GM18870 (cell line): ENCODE results near the gene TRPV2.

Experiments
- ATAC-seq: cut with Tn5 transposase; IDR thresholded peaks from one replicate; pipeline ENCODE4 v1.9.1; 2021; ENCODE audit warnings: moderate library complexity; ENCODE audit not compliant: unreplicated experiment

The TRPV2 gene

DNA sequence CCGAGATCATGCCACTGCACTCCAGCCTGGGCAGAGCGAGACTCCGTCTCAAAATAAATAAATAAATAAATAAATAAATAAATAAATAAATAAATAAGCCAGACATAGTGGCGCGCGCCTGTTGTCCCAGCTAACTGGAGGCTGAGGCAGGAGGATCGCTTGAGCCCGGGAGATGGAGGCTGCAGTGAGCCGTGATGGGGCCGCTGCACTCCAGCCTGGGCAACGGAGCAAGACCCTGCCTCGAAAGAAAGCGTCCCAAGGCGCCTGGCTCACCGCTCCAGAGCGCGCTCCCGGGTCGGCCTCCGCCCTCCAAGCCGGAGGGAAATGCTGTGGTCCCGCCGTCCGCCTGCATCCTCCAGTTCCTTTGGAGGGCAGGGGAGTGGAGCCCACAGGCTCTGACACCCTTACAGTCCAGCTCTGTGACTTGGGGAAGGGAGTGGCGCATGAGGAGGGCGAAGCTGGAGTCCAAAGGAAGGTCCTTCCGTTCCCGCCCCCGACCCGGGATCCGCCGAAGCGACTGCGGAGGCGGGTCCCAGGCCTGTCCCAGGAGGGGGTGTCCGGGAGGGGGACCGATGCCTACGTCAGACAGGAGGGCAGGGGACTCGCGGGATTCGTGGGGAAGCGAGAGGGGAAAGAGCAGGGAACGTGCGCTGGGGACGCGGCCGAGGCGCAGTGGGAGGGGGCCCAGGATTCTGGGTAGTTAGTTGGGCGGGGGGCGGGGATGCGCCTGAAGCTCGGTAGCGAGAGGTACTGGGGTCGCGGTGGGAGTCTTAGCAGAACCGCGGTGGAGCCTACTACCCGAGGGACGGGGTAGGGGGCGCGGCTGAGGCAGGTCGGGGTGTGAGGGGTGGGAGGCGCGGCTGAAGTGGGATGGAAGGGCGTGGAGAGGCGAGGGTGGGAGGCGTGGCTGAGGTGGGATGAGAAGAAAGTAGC is 8.4 kb upstream of the TRPV2 start:
- ATAC-seq: no peak

- ATAC-seq: peak; percentile 89
These were observed 7.3 kb upstream of the TRPV2 start for GRCh38 chr17:16407911-16408588.

DNA sequence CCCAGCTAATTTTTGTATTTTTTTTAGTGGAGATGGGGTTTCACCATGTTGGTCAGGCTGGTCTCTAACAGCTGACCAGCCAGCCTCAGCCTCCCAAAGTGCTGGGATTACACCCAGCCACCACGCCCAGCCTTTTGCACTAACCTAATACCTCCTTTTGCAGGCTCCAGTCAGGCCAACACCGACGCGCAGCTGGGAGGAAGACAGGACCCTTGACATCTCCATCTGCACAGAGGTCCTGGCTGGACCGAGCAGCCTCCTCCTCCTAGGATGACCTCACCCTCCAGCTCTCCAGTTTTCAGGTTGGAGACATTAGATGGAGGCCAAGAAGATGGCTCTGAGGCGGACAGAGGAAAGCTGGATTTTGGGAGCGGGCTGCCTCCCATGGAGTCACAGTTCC is 2.0 kb downstream of the TRPV2 start:
- ATAC-seq: no peak

GRCh38 chr17:16417896-16418684 is 2.7 kb downstream of the TRPV2 start:
- no peak for ATAC-seq

DNA sequence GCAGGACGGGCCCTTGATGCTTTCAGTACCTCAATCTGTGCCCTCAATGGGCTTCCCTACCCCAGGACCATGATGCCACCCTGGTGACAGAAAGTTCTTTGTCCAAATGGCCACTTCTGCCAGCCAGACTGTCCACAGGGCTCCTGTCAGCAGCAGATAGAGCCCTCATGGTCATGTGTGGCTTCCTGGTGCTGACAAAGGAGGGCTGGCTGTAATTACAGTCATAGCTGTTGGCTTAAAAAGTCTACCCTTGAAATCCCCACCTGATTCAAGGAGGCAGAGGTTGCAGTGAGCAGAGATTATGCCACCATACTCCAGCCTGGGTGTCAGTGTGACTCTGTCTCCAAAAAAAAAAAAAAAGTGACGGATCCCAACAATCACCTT is 3.3 kb downstream of the TRPV2 start:
- ATAC-seq: peak; percentile 1

- ATAC-seq: peak; percentile 42
These were observed 3.9 kb downstream of the TRPV2 start for GRCh38 chr17:16419074-16419928.

DNA sequence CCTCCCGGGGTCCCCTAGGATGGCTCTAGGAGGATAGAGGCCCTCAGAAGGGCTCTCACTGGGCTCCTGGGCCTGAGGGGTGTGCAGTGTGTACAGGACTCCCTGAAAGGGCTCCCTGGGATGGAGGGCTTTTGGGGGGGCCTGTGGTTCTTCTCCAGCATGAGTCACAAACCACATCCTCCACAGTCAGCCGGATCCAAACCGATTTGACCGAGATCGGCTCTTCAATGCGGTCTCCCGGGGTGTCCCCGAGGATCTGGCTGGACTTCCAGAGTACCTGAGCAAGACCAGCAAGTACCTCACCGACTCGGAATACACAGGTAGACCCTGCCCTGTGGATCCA is 4.5 kb downstream of the TRPV2 start:
- no peak for ATAC-seq

DNA sequence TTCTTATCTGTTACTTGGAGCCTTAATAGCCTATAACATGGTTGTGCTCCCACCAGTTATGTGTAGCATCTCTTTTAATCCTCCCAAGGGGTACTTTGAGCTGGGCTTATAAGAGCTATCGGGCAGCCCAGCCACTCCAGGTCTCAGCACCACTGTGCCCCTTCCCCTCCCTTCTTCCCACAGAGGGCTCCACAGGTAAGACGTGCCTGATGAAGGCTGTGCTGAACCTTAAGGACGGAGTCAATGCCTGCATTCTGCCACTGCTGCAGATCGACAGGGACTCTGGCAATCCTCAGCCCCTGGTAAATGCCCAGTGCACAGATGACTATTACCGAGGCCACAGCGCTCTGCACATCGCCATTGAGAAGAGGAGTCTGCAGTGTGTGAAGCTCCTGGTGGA is 7.0 kb downstream of the TRPV2 start:
- no peak for ATAC-seq

- ATAC-seq: no peak
These were observed 8.0 kb downstream of the TRPV2 start for GRCh38 chr17:16423226-16423872.

GRCh38 chr17:16425202-16425601 is 9.8 kb downstream of the TRPV2 start:
- no peak for ATAC-seq

DNA sequence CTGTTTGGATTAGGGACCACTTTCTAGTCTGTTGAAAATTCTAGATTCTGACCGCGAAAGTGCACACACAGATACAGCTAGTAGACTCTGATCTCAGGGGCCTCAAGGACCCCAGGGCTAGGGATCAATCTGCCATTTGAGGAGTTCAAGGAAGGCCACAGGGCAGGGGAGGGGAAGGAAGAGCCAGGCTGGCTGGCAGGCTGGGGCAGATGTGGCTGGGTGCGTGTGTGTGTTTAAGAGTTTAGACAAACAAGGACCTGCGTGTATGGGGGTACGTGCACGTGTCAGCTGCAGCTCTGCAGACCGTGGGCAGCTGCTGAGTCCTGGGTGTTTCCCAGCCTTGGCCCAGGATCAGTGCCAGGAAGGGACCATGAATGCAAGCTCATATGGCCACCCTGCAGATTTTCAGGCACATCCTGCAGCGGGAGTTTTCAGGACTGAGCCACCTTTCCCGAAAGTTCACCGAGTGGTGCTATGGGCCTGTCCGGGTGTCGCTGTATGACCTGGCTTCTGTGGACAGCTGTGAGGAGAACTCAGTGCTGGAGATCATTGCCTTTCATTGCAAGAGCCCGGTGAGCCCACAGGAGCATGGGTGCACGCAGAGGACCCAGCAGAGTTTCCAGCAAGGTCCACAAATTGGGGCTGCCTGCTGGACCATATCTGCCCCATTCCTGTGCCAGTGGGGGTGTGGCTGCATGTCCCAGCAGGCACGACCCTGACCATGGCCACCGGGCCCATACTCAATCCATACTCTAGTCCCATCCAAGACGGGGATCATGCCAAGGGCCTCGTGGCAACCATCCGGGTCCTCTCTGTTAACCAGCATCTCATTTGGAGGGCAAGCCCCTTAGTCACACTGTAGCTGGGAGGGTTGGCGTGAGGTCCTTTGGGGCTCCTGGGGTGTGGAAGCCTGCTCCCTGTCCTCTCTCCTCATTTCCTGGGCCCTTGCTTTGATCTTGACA is 10.6 kb downstream of the TRPV2 start:
- no peak for ATAC-seq

DNA sequence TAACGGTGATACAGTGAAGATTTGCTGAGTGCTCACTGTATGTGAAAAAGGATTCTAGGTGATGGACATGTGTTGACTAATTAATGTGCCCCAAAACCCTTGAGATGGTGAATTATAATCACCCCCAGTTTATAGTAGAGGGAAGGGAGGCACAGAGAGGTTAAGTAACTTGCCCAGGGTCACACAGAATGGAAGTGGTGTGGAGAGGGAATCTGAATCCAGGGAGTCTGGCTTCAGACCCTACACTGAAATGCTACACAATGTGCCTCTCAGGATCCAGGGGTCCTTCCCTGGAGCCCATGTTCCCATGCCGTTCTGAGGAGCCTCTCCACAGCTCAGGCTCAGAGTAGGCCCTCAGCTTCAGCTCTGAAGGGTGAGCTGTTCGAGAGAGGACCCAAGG is 11.6 kb downstream of the TRPV2 start:
- no peak for ATAC-seq

- ATAC-seq: no peak
These were observed 12.9 kb downstream of the TRPV2 start for GRCh38 chr17:16428098-16428882.

GRCh38 chr17:16429083-16429482 is 13.7 kb downstream of the TRPV2 start:
- ATAC-seq: no peak

- no peak for ATAC-seq
These were observed 15.3 kb downstream of the TRPV2 start for GRCh38 chr17:16430650-16431049.

DNA sequence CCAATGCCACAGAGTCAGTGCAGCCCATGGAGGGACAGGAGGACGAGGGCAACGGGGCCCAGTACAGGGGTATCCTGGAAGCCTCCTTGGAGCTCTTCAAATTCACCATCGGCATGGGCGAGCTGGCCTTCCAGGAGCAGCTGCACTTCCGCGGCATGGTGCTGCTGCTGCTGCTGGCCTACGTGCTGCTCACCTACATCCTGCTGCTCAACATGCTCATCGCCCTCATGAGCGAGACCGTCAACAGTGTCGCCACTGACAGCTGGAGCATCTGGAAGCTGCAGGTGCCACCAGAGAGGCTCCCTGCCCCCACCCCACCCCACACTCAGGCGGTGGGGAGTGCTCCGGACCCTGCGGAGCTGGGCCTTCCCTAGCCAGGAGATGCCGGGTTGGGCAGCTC is 16.6 kb downstream of the TRPV2 start:
- ATAC-seq: no peak

- no peak for ATAC-seq
These were observed 18.1 kb downstream of the TRPV2 start for GRCh38 chr17:16433514-16433913.

DNA sequence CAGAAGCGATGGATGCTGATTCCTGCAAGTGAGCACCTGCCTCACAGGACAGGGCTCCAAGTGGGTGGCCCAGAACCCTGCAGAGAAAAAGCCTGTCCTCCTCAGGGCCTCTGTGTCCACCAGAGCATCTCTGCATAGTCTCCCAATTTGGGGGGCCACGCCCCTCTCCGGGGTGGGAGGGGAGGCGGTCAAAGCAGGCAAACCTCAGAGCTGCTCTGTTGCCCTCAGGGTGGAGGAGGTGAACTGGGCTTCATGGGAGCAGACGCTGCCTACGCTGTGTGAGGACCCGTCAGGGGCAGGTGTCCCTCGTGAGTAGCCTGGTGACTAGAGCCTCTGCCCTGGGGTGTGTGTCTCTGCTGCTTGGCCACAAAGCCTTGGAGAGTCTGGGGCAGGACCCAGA is 19.3 kb downstream of the TRPV2 start:
- no peak for ATAC-seq
